Left colon (tissue), 2 donors: Measurements from ENCODE around the gene CITED1. TPM values are rescaled to one million over a fixed set of nuclear protein-coding genes. Genes with fewer than 3 reads are reported as not detected.

ENCODE experiments used
- ATAC-seq: fragments of 200-7000 bp; cut with Tn5 transposase; one replicate; pipeline ENCODE4 v1.9.1; 2020; ENCODE audit warnings: mild to moderate bottlenecking, moderate library complexity
- DNase-seq, 2 donors: peaks; one replicate each; pipeline ENCODE4 v3.0.0-alpha.2; 2020
- intact Hi-C, 2 donors: fragments of 100-400 bp; cut with DNase I in 1 of 2; cut with micrococcal nuclease in 1 of 2; formaldehyde crosslinking; loops; one replicate each; pipeline versions ENCODE4 v1.11.2 to v1.14.0; 2022; cut with DNase I, micrococcal nuclease
- total RNA-seq, 2 donors: library from RNA; stranded (reverse); fragmentation: NEBNext Ultra II Directional; extraction: Animal tissue kit (Norgen Biotek cat#: 25700); gene quantifications; one replicate each; pipeline ENCODE4 v1.2.1, GENCODE V29; 2021
- donor health status: DM: no; HTN: no; CAD: no.
- donor health status: DM: yes; HTN: yes; CAD: no.

The CITED1 gene
- total RNA-seq, 2 donors from 2014 or later = 0.67 to 1.0 TPM

DNA sequence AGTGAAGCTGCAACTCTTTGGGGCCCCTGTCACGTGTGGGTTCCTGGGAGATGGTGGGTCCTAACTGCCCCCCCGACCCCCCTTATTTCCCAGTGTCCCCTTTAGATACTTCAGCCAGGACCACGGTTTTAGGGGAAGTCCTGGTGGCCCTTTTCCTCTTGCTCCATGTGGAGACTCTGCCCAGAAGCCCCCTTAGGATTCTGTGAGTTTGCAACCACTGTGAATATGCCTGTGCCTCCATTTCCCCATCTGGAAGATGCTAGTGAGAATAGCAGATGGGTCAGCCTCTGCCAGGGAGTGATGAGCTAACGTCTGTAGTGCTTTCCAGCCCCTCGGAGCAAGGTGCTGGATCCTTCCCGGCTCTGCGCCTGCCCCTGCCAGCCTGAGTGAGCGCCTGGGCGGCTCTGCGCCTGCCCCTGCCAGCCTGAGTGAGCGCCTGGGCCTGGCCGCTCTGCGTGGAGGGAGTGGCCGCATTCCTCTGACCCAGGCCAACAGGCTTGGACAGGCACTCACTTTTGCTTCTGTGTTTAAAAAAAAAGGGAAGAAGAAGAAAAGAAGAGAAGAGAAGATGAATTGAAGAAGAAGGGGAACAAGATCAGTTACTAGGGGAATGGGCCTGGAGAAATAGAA, 6.7 kb upstream of the CITED1 start:
- DNase-seq (no peak), ATAC-seq (no peak)
- intact Hi-C loops = no loop called here

DNA sequence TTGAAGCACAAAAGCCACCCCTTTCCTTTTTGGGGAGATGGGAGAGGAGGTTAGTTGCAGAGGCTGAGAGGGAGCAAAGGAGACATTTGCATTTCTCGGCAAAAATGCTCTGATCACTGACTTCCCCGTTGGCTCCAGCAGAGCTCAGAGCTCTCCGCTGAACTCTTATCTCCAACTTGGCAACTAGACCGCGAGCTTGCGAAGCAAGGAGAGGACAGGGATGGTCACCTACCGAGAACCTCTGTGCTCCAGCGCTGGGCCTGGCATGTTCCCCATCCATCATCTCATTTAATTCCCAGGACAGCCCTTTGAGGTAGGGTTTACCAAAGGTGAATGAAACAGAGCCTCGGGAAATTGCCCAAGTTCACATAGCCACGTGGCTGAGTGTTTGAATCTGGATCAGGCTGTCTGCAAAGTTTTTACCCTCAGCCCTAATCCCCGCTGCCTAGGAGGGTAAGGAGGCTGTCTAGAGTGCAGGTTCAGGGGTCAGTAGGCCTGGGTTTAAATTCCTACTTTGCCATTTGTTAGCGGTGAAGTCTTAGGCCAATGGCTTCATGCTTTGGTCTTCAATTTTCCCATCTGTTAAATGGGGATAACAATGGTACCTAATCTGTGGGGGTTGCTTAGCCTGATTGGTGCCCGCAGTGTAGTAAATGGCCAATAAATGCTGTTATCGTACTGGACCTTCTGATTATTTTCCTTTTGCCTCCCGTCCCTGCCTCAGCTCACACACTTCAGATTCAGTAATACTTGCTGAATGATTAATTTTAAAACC, 3.8 kb upstream of the CITED1 start:
- intact Hi-C loops = no loop called here
- DNase-seq (no peak), ATAC-seq (peak; percentile 44)

DNA sequence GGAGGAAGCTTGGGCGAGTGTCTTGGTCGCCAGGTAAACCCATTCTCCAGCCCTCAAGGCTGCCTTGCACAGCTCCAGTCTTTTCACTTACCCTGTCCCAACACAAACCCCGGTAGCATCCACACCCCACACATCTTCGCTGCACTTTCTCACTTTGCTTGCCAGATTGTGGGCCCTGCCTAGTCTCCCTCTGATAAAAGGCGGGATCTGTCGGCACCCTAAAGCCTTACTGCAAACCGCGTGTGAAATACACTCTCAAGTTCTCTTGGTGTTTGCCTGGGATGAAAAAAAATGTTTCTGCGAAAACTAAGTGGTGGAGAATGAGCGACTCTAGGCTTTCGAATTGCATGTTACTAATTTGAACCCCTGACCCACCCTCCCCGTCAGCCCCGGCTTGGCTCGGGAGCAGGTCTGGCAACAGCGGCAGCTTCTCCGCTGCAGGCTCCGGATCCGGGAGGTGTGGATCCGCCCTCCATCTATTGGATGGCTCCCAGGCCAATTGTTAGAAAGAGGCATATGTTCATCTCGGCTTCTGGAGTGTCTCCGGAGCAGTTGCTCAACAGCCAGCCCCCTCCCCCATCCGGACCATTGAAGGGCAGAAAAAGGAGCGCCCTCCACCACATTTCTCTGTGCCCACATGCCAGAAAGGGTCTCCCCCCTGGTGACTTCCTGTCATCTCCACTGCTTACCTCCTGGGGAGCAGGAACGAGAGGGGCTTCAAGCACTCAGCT, 3.0 kb upstream of the CITED1 start:
- DNase-seq = peak; percentile 63 to 70
- ATAC-seq = peak; percentile 72

DNA sequence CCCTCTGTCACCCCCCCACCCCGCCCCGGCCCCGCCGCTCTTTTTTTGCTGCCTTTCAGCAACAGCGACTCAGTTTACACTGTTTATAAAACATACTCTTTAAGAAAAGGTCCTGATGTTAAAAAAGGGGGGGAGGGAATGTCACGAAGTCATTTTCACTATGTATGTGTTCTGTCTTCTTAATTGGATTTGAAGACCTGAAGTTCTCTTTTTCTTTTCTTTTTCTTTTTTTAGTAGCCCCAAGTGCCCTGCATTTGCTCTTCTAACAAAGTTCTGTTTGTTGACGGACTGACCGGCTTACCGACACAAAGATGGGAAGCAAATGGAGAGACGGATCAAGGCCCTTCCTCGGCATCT, 2.5 kb upstream of the CITED1 start:
- intact Hi-C loops = no loop called here
- DNase-seq (no peak), ATAC-seq (no peak)

More for the DNA sequence above, 3.0 kb upstream of the CITED1 start:
- intact Hi-C loops = no loop called here

DNA sequence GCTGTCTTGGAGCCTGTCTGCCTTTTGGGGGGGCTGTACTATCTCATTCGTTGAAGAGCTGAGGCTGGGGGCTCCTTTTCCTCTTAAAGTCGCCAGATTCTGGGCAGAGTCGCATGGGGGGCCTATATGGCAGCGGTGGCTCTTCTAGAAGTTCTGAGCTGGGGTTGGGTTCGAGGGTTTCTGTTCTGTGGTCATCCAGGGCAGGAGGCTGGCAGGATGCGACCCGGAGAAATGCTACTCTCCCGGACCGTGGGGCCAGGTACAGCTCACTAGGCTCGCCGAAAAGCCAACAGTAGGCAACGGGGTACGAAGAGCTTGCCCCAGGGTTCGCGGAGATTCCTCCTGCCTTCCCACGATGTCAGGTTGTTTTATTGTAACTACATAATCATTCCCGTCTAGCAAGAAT, 1.9 kb upstream of the CITED1 start:
- DNase-seq = no peak
- intact Hi-C loops = no loop called here
- ATAC-seq = no peak

DNA sequence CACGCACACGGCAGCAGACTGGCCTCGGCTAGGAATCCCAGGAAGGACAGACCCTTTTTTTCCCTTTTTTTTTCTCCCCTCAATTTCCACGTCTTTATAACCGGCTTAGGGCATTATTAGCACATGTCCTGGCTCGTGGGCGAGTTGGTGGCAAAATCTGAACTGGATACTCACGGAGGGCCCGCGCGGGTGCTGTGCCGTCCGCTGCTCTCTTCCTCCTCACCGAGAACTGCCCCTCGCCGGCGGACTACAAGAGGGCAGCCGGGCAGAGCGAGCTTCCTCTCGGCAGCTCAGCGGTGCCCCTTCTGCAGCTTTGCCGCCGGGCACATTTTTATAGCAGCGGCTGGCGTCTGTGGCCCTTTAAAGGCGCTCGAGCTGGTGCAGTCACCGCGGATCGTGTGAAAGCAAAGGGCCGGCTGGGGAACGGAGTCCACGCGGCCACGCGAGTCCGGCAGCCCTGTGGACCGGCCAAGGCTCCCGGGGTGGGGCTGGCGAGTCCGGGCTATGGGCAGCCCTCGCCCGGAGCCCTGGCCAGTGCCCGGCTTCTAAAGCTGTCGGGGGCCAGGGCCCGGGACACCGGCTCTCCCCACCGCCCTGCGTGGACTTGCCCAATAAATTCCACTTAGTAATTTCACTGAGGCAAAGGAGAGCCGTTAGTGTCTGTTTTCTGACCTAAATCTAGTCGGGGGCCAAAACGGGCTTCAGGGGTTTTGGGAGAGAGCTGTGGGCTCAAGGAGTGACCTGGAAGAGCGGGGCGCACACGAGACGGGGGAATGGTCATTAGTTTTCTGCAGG, 1.3 kb upstream of the CITED1 start:
- peak; percentile 78 for ATAC-seq
- DNase-seq = peak; percentile 49 to 63
- intact Hi-C loops = no loop called here

DNA sequence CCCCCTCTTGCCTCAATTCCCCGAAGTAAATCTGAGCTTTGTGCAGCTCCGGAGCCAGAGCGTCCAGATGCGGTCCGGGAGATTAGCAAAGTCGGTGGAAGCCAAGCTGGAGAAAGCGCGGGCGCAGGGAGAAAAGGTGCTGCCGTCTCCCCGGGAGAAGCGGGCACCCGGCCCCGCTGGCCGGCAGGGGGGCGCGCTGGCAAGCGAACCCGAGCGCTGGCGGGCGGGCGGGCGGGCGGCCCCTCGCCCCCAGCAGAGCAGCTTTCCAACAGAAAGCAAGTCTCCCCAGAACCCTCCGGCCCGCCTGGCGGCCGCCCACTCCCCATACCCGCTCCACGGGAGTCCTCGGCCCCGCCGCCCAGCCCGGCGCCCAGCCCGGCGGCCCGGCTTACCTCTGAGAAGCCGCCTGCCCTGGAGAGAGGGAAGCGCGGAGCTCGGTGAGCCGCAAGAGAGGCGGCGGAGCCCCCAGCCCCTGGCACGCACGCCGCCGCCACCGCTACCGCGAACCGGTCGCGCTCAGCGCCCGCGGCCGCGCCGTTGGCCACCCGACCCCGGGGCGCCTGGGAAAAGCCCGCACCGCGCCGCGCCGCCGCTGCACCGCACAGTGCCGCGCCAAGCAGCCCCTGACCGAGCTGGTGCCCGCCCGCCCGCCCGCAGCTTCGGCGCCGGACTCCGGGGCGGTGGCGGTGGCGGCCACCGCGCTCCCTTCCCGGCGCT, 529 bp upstream of the CITED1 start:
- intact Hi-C loops = no loop called here
- ATAC-seq (peak; percentile 6), DNase-seq (no peak)

DNA sequence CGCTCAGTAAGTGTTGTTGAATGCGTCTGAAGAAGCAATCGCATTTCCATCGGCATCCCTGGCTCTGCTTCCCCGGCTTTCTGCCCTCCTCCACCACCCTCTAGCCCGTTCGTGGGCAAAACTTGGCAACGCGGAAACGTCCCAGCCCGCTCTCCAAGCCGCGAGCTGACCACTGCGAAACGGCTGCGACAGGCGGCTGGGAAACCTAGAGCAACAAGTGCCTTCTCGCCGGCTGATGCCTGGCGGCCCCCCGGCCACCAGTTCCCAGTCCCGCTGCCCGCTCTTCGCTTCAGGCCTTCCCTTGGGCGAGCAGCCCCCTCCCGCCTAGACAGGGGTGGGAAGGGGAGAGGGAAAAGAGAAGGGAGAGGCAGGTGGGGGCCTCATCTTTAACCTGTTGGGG, 837 bp downstream of the CITED1 start:
- intact Hi-C loops = no loop called here
- ATAC-seq (no peak), DNase-seq (no peak)

DNA sequence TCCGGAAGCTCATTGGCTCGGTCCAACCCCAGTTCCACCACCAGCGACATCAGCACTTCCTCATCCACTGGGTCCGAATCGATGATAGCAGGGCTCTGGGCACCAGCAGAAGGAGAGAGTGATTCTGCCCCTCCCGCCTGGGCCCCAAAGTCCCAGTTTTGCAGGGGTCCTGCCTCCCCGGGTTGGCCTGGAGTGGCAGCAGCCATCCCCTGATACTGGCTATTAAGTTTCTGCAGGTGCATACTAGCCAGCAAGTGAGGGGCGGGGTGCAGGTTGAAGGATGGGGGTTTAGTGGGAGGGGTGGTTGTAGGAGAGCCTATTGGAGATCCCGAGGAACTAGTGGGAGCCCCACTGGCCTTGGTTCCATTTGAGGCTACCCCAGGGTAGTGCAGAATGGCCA, 3.9 kb downstream of the CITED1 start:
- no peak for DNase-seq
- intact Hi-C loops = no loop called here

DNA sequence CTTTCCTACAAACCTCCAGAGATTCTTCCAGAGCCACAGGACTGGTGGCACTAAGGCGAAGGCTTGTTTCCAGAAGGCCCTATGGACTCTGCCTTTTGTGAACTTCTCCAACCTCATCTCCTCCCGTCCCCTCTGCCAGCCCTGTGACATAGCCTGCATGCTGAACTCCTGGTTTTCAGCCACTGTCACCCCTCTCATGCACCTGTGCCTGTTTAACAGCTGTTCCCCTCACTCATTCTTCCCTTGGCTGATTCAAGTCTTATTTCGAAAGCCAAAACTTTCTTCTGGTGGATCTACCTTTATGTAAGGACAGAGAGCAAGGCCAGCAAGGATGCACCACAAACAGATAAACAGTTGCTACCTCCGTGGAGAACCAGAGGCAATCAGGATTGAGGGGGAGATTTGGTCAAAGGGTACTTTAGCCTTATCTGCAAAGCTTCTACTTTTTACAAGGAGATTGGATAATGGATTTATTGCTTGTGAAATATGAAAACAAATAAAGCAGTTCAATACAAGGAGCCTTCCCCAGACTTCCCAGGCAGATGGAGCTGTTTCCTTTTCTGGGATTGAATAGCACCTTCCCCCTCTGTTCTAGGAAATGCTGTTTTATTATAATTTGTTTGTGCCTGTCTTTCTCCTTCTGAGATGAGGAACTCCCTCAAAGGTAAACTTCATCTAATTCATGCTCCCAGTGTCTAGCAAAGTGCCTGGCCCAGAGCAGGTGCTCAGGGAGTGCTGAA, 5.7 kb downstream of the CITED1 start:
- DNase-seq (no peak), ATAC-seq (peak; percentile 79)
- intact Hi-C loops = no loop called here

More for the DNA sequence above, 3.9 kb downstream of the CITED1 start:
- no peak for ATAC-seq

DNA sequence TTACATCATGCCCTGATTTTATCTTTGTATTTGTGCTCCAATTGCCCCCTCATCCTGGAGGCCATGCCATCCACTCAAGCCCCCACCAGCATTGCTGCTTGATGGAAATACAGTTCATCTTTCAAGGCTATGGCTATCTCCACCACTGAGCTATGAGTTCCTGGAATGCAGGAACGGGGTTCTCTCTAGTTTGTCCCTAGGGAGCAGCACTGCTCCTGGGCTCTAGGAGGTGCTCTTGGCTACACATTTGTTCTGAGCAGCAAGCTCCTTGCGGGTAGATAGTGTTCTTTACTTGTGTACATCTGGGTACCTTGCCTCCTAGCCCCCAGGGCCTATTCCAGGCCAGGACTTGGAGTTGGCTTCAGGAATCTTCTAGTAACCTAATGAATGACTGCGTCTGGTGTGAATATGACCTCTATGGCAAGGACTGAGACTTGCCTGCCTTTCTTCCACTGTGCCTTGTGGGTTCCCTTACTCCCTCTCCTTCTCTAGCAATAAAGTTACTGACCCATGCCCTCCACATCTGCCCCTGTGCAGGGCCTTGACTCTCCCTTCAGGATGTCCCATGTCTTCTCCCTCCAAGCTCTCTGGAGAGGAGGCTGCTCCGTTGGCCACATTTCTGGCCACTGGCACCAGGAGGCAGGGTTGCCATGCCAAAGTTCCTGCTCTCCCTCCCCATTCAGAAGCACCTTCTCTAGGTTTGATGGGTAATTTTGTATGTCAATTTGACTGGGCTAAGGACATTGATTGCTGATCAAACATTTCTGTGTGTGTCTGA, 7.6 kb downstream of the CITED1 start:
- DNase-seq (no peak), ATAC-seq (peak; percentile 67)
- intact Hi-C loops = no loop called here

DNA sequence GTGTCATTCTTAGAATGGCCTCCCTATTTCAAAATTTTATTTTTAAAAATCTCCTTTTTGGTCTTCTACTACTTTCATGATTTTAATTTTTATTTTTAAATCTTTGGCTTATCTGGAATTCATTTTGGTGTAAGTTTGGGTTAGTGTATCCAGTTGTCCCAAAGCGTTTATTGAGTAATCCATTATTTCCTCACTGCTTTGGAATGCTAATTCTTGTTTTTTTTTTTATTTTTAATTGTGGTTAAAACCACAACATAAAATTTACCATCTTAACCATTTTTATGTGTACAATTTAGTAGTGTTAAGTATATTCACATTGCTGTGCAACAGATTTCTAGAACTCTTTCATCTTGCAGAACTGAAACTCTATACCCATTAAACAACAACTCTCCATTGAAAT, 8.7 kb downstream of the CITED1 start:
- no peak for ATAC-seq
- DNase-seq = no peak
- intact Hi-C loops = no loop called here

DNA sequence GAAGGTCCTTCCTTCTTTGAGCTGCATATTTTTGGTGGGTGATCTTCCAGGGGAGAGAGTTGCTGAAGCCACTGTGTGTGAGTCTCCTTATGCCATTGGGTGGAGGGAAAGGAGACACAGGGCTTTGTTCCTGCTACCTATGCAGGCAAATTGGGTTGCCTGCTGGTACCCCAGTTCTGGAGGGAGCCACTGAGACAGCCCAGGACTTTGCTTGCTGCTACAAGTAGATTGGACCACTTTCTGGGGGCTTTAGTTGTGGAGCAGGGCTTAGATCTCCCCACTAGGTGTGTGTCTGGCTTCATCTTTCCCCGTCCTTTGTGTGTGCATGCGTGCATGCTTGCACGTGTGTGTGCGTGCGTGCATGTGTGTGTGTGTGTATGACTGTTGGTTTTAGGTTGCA, 10.0 kb downstream of the CITED1 start:
- intact Hi-C loops = no loop called here
- ATAC-seq = no peak
- no peak for DNase-seq

DNA sequence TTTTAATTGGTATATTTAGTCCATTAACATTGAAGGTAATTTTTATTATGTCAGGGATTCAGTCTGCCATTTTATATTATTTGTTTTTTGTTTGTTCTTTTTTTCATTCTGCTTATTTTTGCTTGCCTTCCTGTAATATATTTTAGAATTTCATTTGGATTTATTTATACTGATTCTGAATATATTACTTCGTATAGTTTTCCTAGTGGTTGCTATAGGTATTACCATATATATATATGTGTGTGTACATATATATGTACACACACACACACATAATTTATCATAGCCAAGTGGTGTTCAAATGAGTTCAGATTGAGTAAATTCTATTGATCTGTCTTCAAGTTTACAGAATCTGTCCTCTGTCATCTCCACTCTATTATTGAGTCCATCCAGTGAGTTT, 11.2 kb downstream of the CITED1 start:
- intact Hi-C loops = no loop called here
- DNase-seq (no peak), ATAC-seq (no peak)

DNA sequence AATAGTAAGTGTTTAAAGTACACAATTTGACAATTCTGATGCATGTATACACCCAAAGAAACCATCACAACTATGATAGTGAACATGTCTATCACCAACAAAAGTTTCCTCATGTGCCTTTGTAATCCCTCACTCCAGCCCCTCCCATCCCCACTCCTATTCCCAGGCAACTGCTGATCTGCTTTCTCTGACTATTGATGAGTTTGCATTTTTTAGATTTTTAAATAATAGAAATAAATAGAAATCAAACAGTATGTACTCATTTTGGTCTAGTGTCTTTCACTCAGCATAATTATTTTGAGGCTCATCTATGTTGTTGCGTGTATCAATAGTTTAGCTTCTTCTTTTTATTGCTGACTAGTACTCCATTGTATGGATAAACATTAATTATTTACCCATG, 23.4 kb downstream of the CITED1 start:
- ATAC-seq = no peak
- intact Hi-C loops = no loop called here
- DNase-seq = no peak

DNA sequence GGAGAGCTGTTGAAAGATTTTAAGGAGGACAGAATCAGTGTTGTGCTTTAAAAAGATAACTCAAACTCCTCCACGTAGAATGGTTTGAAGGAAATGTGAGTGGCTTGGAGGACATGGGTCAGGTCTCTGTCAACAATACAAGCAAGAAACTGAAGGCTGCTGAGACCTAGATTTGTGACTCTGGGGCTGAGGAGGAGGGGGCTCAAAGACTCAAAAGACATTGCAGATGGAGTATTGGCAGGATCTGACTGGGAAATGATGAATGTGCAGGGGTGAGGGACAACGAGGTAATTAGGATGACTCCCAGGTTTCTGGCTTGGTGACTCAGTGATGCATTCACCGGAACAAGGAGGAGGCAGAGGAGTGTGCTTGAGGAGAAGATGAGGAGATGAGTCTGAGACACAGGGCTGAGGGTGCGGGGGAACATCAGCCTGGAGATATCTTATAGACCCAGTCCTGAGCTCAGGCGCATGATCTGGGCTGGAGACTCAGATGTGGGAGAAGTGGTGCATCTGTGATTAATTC, 25.3 kb downstream of the CITED1 start:
- intact Hi-C loops = no loop called here
- no peak for DNase-seq
- no peak for ATAC-seq

DNA sequence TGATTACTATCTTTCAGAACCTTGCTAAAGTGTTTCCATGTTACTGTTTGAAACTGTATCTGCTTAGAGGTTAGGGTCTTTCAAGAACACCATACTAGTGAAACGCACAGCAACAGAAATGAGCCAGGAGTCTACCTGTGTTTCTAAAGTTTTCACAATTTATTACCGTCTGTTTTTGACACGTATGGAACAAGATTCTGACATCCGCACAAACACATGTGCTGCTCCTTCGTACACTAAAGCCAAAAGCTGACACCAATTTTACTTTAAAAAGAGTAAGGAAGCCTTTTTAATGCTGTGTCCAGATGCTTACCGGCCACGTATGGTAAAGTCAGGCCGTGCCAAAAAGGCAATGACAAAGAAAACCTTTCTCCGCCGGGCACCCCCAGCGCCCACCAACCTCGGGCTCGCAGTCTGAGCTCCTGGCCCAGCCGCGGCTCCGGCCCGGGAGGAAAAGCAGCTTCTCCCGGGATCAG, 29.2 kb downstream of the CITED1 start:
- ATAC-seq (peak; percentile 31), DNase-seq (no peak)
- intact Hi-C loops = no loop called here
